Germinal center (tissue), 1 donor: ENCODE measurements around the gene STAG3.
"Not testable (repeated sequence)": the region's sequence is repeated elsewhere in the genome, so short reads cannot be mapped to it uniquely, and the experiment has no call there.

Experiments
- DNase-seq: peaks from one replicate; pipeline ENCODE4 v3.0.0; 2012; ENCODE audit warnings: mixed read lengths, low spot score

STAG3 gene

GRCh38 chr7:100173806-100174495 lies 3.8 kb upstream of the STAG3 start:
- DNase-seq = no peak

GRCh38 chr7:100174582-100174981 lies 3.1 kb upstream of the STAG3 start:
- no peak for DNase-seq

- DNase-seq = no peak
These were observed 2.3 kb upstream of the STAG3 start for GRCh38 chr7:100175296-100175935.

- DNase-seq = no peak
These were observed 1.3 kb upstream of the STAG3 start for GRCh38 chr7:100176096-100177044.

- DNase-seq = not testable (repeated sequence)
These were observed 2.4 kb downstream of the STAG3 start for GRCh38 chr7:100180084-100180483.

- not testable (repeated sequence) for DNase-seq
These were observed 4.9 kb downstream of the STAG3 start for GRCh38 chr7:100182616-100183015.

- DNase-seq = not testable (repeated sequence)
These were observed 5.4 kb downstream of the STAG3 start for GRCh38 chr7:100183090-100183489.

GRCh38 chr7:100185726-100186125 lies 8.0 kb downstream of the STAG3 start:
- DNase-seq = no peak

GRCh38 chr7:100189061-100189460 lies 11.3 kb downstream of the STAG3 start:
- DNase-seq = no peak

- DNase-seq = no peak
These were observed 12.5 kb downstream of the STAG3 start for GRCh38 chr7:100190048-100190711.

GRCh38 chr7:100191775-100192174 lies 14.1 kb downstream of the STAG3 start:
- no peak for DNase-seq

- peak; percentile 44 for DNase-seq
These were observed 14.7 kb downstream of the STAG3 start for GRCh38 chr7:100192281-100192862.

GRCh38 chr7:100192969-100193368 lies 15.3 kb downstream of the STAG3 start:
- no peak for DNase-seq

- DNase-seq = no peak
These were observed 17.5 kb downstream of the STAG3 start for GRCh38 chr7:100195222-100195621.

GRCh38 chr7:100195901-100196322 lies 18.2 kb downstream of the STAG3 start:
- DNase-seq = peak; percentile 54

GRCh38 chr7:100198266-100198665 lies 20.5 kb downstream of the STAG3 start:
- no peak for DNase-seq

GRCh38 chr7:100200693-100201092 lies 23.0 kb downstream of the STAG3 start:
- DNase-seq = no peak

GRCh38 chr7:100204454-100204853 lies 26.7 kb downstream of the STAG3 start:
- DNase-seq = no peak

- DNase-seq = no peak
These were observed 31.2 kb downstream of the STAG3 start for GRCh38 chr7:100208911-100209408.

GRCh38 chr7:100209493-100209892 lies 31.8 kb downstream of the STAG3 start:
- DNase-seq = no peak

- peak; percentile 32 for DNase-seq
These were observed 33.1 kb downstream of the STAG3 start for GRCh38 chr7:100210805-100211204.
